PC-3 (cell line): Measurements from ENCODE around the gene MISP. TPM values are rescaled to one million over a fixed set of nuclear protein-coding genes. Genes with fewer than 3 reads are reported as not detected.

Experiments used
- ATAC-seq: fragments of 200-7000 bp; cut with Tn5 transposase; 2 replicates; pipeline ENCODE4 v1.9.1; 2020; ENCODE audit warnings: mild to moderate bottlenecking, moderate library complexity
- BruUV-seq: library from RNA; stranded (reverse); fragments of 400-500 nt; replicated peaks from 2 replicates; lab custom pipeline; 2021; lab: Mats Ljungman, UMichigan
- CTCF ChIA-PET: fragments of 300-600 bp; sonication (Branson Sonifier 250); formaldehyde crosslinking; loops from one replicate; lab custom pipeline; 2022; ENCODE audit warnings: antibody characterized with exemption; lab: Charles Lee
- POLR2A ChIA-PET: fragments of 300-600 bp; sonication (Branson Sonifier 250); formaldehyde crosslinking; loops from one replicate; lab custom pipeline; 2022; ENCODE audit warnings: antibody characterized with exemption; ENCODE audit not compliant: unreplicated experiment; lab: Charles Lee
- DNase-seq: peaks from one replicate; pipeline ENCODE4 v3.0.0-alpha.2; 2015
- H2AFZ ChIP-seq: fragments of 300-600 bp; sonication (generic); 2 replicates; pipeline ENCODE4 v1.6.0; 2016; ENCODE audit warnings: antibody characterized with exemption, low read length
- H3F3A ChIP-seq: fragments of 300-600 bp; sonication (generic); one replicate; pipeline ENCODE4 v1.6.0; 2017; ENCODE audit warnings: antibody characterized with exemption, low read length, control low read depth, mild to moderate bottlenecking; ENCODE audit not compliant: unreplicated experiment
- H3K27ac ChIP-seq: fragments of 300-600 bp; sonication (generic); 2 replicates; pipeline ENCODE4 v1.5.1; 2016; ENCODE audit warnings: mild to moderate bottlenecking, low read length
- H3K27me3 ChIP-seq: fragments of 300-600 bp; sonication (generic); 2 replicates; pipeline ENCODE4 v1.6.1; 2016; ENCODE audit warnings: low read length, mixed read lengths
- H3K36me3 ChIP-seq: fragments of 300-600 bp; sonication (generic); 2 replicates; pipeline ENCODE4 v1.6.1; 2016; ENCODE audit warnings: low read depth, mixed run types, low read length, mixed read lengths
- H3K4me1 ChIP-seq: fragments of 300-600 bp; sonication (generic); 2 replicates; pipeline ENCODE4 v1.5.1; 2016; ENCODE audit warnings: low read length; ENCODE audit not compliant: insufficient read depth
- H3K4me2 ChIP-seq: fragments of 300-600 bp; sonication (generic); 2 replicates; pipeline ENCODE4 v1.6.0; 2016; ENCODE audit warnings: low read length
- H3K4me3 ChIP-seq: fragments of 300-600 bp; sonication (generic); 2 replicates; pipeline ENCODE4 v1.5.1; 2016; ENCODE audit warnings: mild to moderate bottlenecking, low read length, mixed read lengths
- H3K79me2 ChIP-seq: fragments of 300-600 bp; sonication (generic); 2 replicates; pipeline ENCODE4 v1.6.1; 2017; ENCODE audit warnings: low read length, mixed read lengths
- H3K9ac ChIP-seq: fragments of 300-600 bp; sonication (generic); 2 replicates; pipeline ENCODE4 v1.6.0; 2016; ENCODE audit warnings: mild to moderate bottlenecking, low read length
- H3K9me2 ChIP-seq: fragments of 300-600 bp; sonication (generic); replicated peaks from 2 replicates; pipeline ENCODE4 v1.6.1; 2016; ENCODE audit warnings: mixed run types, low read length, mixed read lengths
- H3K9me3 ChIP-seq: fragments of 300-600 bp; sonication (generic); 2 replicates; pipeline ENCODE4 v1.6.1; 2016; ENCODE audit warnings: low read length, mixed read lengths
- H4K20me1 ChIP-seq: fragments of 300-600 bp; sonication (generic); 2 replicates; pipeline ENCODE4 v1.6.1; 2016; ENCODE audit warnings: low read length, mixed read lengths
- EZH2 ChIP-seq: fragments of 300-600 bp; sonication (generic); IDR thresholded peaks from one replicate; pipeline ENCODE4 v1.6.1; 2017; ENCODE audit warnings: antibody characterized with exemption, mild to moderate bottlenecking, low read length; ENCODE audit not compliant: unreplicated experiment
- EZH2phosphoT487 ChIP-seq: fragments of 300-600 bp; sonication (generic); IDR thresholded peaks from 2 replicates; pipeline ENCODE4 v1.6.1; 2018; ENCODE audit warnings: mild to moderate bottlenecking, antibody characterized with exemption, low read length, borderline replicate concordance
- intact Hi-C: fragments of 100-400 bp; cut with micrococcal nuclease; formaldehyde crosslinking; loops from 2 replicates; pipeline ENCODE4 v1.9.0; 2023
- total RNA-seq: library from RNA; depleted of rRNA; stranded (reverse); fragments of >200 nt; gene quantifications from 2 replicates; pipeline ENCODE4 v1.2.3, GENCODE V29; 2014
- TF ChIP-seq, protein P1 (sequence below): fragments of 300-600 bp; sonication (generic); conservative IDR thresholded peaks from 2 replicates; pipeline ENCODE4 v1.5.1; 2017; ENCODE audit warnings: antibody characterized with exemption, low read depth, mild to moderate bottlenecking, low read length

Gene MISP
- total RNA-seq, 1 experiment from 2014 or later, result 115 TPM

DNA sequence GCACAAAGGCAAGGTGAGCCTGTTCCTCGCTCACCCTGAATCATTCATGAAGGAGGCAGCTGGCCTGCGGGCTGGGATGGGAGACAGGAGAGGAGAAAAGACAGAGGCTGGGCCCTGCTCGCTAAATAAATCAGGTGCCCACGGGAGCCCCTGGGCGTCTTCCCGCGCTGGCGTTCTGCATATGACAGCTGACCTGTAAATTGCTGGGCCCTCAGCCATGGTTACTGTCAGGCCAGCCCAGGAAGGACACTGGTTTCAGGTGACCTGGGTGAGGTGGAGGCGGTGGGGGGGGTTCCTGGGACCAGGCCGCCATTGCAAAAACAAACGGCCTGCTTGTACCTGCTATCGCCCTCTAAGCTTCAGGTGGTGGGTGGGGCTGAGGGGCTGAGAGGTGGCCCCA is 42.9 kb downstream of the MISP start:
- ChIA-PET POLR2A (no interaction called here), CTCF (no interaction called here)
- no peaks in the 10 kb centered on the region for H3K9me2 ChIP-seq
- H3K36me3 ChIP-seq, result peaks cover 8% of the 10 kb centered on the region
- TF ChIP-seq EZH2, result no peak
- TF ChIP-seq, protein P1, sequence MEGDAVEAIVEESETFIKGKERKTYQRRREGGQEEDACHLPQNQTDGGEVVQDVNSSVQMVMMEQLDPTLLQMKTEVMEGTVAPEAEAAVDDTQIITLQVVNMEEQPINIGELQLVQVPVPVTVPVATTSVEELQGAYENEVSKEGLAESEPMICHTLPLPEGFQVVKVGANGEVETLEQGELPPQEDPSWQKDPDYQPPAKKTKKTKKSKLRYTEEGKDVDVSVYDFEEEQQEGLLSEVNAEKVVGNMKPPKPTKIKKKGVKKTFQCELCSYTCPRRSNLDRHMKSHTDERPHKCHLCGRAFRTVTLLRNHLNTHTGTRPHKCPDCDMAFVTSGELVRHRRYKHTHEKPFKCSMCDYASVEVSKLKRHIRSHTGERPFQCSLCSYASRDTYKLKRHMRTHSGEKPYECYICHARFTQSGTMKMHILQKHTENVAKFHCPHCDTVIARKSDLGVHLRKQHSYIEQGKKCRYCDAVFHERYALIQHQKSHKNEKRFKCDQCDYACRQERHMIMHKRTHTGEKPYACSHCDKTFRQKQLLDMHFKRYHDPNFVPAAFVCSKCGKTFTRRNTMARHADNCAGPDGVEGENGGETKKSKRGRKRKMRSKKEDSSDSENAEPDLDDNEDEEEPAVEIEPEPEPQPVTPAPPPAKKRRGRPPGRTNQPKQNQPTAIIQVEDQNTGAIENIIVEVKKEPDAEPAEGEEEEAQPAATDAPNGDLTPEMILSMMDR, result no peak
- no peak overlapping the region for H3K4me3 ChIP-seq
- no peak for ATAC-seq
- no peak overlapping the region for H3K27ac ChIP-seq
- H4K20me1 ChIP-seq, result peaks cover 9% of the 10 kb centered on the region
- no peaks in the 10 kb centered on the region for H3K4me1 ChIP-seq
- no TSS peak for BruUV-seq
- H3K79me2 ChIP-seq, result peaks cover 10% of the 10 kb centered on the region
- no peak overlapping the region for H3K4me2 ChIP-seq
- no peak for DNase-seq
- H3K9ac ChIP-seq, result no peak overlapping the region
- H3K9me3 ChIP-seq, result no peaks in the 10 kb centered on the region
- intact Hi-C loops, result no loop called here
- H2AFZ ChIP-seq, result no peak overlapping the region
- H3F3A ChIP-seq, result no peaks in the 10 kb centered on the region
- no peaks in the 10 kb centered on the region for H3K27me3 ChIP-seq

DNA sequence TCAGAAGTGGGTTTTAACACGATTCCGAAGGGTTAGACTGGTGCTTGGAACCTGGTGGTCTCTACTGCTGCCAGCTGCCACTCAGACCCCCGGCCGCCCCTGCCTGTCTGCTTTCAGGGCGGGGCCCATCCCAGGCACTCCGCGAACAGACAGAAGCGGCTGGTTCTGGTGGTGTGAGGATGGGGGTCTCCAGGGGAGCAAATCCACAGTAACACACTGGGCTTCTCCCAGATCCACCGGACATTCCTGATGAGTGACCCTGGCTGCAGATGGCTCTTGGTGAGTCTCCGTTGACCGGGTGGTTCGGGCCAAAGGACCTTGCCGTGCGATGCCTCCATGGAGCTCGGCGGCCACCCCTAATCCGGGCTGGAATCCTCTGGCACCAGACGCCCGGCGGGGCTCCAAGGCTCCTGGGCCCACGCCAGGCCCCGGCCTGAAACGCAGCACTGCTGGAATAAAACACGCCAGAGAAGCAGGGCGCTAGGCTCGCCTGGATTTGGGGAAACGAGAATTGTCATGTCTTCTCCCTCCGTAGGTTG is 44.2 kb downstream of the MISP start:
- POLR2A ChIA-PET, result no interaction called here
- intact Hi-C loops, result no loop called here
- Histone ChIP-seq H2AFZ (no peak overlapping the region), H3K4me2 (no peak overlapping the region), H3K36me3 (peaks cover 20% of the 10 kb centered on the region), H3K9ac (no peak overlapping the region), H3K79me2 (peaks cover 23% of the 10 kb centered on the region), H3K9me3 (no peaks in the 10 kb centered on the region), H3K9me2 (no peaks in the 10 kb centered on the region), H3F3A (no peaks in the 10 kb centered on the region), H3K27ac (no peak overlapping the region), H4K20me1 (peaks cover 22% of the 10 kb centered on the region), H3K4me3 (no peak overlapping the region), H3K27me3 (no peaks in the 10 kb centered on the region), H3K4me1 (peaks cover 8% of the 10 kb centered on the region)
- no peak for DNase-seq
- BruUV-seq, result no TSS peak
- CTCF ChIA-PET, result no interaction called here
- ATAC-seq, result no peak
- TF ChIP-seq EZH2phosphoT487 (no peak), EZH2 (no peak)
- TF ChIP-seq, protein P1, result no peak

DNA sequence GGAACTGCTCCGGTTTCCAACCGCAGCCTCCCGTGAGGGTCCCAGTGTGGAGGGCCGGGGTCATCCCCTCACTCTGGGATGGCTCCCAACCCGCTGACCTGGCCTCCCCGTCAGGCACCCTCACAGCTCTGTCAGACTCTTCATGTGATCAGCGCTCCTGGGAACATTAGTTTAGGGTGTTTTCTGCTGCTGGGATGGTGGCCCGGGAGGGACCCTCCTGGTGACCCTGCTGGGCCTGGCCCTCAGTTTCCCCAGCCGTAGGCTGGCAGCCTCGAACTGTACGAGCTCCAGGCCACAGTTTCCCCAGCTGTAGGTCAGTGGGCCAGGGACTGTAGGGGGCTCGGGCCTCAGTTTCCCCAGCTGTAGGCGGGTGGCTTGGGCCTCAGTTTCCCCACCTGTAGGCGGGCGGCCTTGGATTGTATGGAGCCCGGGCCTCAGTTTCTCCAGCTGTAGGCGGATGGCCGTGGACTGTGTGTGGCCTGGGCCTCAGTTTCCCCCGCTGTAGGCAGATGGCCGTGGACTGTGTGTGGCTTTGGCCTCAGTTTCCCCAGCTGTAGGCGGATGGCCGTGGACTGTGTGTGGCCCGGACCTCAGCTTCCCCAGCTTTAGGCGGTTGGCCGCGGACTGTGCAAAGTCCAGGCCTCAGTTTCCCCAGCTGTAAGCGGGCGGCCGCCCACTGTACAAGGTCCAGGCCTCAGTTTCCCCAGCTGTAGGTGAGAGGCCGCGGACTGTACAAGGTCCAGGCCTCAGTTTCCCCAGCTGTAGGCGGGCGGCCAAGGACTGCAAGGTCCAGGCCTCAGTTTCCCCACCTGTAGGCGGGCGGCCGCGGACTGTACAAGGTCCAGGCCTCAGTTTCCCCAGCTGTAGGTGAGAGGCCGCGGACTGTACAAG is 45.0 kb downstream of the MISP start:
- intact Hi-C loops, result loop anchor here (2.0 kb wide), 1 partner anchor 13 kb away; no protein-coding TSS in a partner anchor
- no peak for DNase-seq
- no peaks in the 10 kb centered on the region for H3K27me3 ChIP-seq
- no peak for ATAC-seq
- H3K4me2 ChIP-seq, result peak overlapping the region; percentile 92
- H3K27ac ChIP-seq, result no peak overlapping the region
- peaks cover 31% of the 10 kb centered on the region for H3K79me2 ChIP-seq
- peak overlapping the region; percentile 77 for H3K9ac ChIP-seq
- H3F3A ChIP-seq, result no peaks in the 10 kb centered on the region
- H3K4me1 ChIP-seq, result peaks cover 16% of the 10 kb centered on the region
- ChIA-PET CTCF (no interaction called here), POLR2A (no interaction called here)
- peaks cover 27% of the 10 kb centered on the region for H3K36me3 ChIP-seq
- no peak overlapping the region; the same call in 1 of the 2 replicates for H2AFZ ChIP-seq
- H3K9me3 ChIP-seq, result no peaks in the 10 kb centered on the region
- peaks cover 30% of the 10 kb centered on the region for H4K20me1 ChIP-seq
- peak overlapping the region; percentile 70; the same call in 1 of the 2 replicates for H3K4me3 ChIP-seq
- no peaks in the 10 kb centered on the region for H3K9me2 ChIP-seq
- TF ChIP-seq EZH2phosphoT487 (no peak), EZH2 (no peak)
- TF ChIP-seq, protein P1, result no peak
- no TSS peak for BruUV-seq
